Measurements from ENCODE around the gene LMNA. TPM values are rescaled to one million over a fixed set of nuclear protein-coding genes. Genes with fewer than 3 reads are reported as not detected.
"Not testable (repeated sequence)": the region's sequence is repeated elsewhere in the genome, so short reads cannot be mapped to it uniquely, and the experiment has no call there.

LMNA gene
- total RNA-seq, 1 experiment from 2014 or later = 112 TPM

- Histone ChIP-seq H3K4me1 (peaks cover 26% of the 10 kb centered on the region), H3K36me3 (ENCODE audit: control insufficient read depth, insufficient read depth, low read length) (no peaks in the 10 kb centered on the region), H3K4me3 (ENCODE audit: low read depth, low read length) (no peak overlapping the region), H3K27me3 (replicated peaks; ENCODE audit: control insufficient read depth, insufficient read depth, low read length) (no peaks in the 10 kb centered on the region), H3K9me3 (no peaks in the 10 kb centered on the region)
- Mint-ChIP-seq H3K36me3 (ENCODE audit: insufficient read depth, unreplicated experiment) (peaks cover 12% of the 10 kb centered on the region), H3K4me1 (ENCODE audit: low read depth, unreplicated experiment) (peaks cover 21% of the 10 kb centered on the region), H3K27me3 (ENCODE audit: insufficient read depth, unreplicated experiment) (no peaks in the 10 kb centered on the region), H3K27ac (ENCODE audit: unreplicated experiment) (no peak overlapping the region), H3K9me3 (ENCODE audit: unreplicated experiment) (no peaks in the 10 kb centered on the region), H3K4me3 (ENCODE audit: unreplicated experiment) (peak overlapping the region; percentile 95)
- BruUV-seq (replicated peaks) = no TSS peak
- DNase-seq = no peak
- intact Hi-C loops (cut with micrococcal nuclease; ENCODE audit: unreplicated experiment) = no loop called here
- ChIA-PET POLR2A (interaction anchor here (0.6 to 0.8 kb wide), 2 partner anchors 14 to 224 kb away, joined by 3 read pairs; no protein-coding TSS in a partner anchor), CTCF (interaction anchor here (1.6 to 2.8 kb wide), 2 partner anchors 10 to 112 kb away, joined by 6 to 15 read pairs; no protein-coding TSS in a partner anchor)
- TF ChIP-seq, protein P1, sequence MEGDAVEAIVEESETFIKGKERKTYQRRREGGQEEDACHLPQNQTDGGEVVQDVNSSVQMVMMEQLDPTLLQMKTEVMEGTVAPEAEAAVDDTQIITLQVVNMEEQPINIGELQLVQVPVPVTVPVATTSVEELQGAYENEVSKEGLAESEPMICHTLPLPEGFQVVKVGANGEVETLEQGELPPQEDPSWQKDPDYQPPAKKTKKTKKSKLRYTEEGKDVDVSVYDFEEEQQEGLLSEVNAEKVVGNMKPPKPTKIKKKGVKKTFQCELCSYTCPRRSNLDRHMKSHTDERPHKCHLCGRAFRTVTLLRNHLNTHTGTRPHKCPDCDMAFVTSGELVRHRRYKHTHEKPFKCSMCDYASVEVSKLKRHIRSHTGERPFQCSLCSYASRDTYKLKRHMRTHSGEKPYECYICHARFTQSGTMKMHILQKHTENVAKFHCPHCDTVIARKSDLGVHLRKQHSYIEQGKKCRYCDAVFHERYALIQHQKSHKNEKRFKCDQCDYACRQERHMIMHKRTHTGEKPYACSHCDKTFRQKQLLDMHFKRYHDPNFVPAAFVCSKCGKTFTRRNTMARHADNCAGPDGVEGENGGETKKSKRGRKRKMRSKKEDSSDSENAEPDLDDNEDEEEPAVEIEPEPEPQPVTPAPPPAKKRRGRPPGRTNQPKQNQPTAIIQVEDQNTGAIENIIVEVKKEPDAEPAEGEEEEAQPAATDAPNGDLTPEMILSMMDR (IDR thresholded peaks at IDR 0.05; ENCODE audit: insufficient read depth in 1 of 2, low read depth in 1 of 2, low read length in 1 of 2, severe bottlenecking in 1 of 2, unreplicated experiment in 1 of 2) = no peak
These were observed 1.1 kb upstream of the LMNA start for GRCh38 chr1:156113282-156113950.

DNA sequence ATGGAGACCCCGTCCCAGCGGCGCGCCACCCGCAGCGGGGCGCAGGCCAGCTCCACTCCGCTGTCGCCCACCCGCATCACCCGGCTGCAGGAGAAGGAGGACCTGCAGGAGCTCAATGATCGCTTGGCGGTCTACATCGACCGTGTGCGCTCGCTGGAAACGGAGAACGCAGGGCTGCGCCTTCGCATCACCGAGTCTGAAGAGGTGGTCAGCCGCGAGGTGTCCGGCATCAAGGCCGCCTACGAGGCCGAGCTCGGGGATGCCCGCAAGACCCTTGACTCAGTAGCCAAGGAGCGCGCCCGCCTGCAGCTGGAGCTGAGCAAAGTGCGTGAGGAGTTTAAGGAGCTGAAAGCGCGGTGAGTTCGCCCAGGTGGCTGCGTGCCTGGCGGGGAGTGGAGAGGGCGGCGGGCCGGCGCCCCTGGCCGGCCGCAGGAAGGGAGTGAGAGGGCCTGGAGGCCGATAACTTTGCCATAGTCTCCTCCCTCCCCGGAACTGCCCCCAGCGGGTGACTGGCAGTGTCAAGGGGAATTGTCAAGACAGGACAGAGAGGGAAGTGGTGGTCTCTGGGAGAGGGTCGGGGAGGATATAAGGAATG is 505 bp downstream of the LMNA start:
- peak overlapping the region; percentile 98 for H3K4me3 ChIP-seq (ENCODE audit: low read depth, low read length)
- H3K9me3 ChIP-seq = no peaks in the 10 kb centered on the region
- ChIA-PET POLR2A (interaction anchor here (1.7 to 2.0 kb wide), 2 partner anchors 9 to 15 kb away, joined by 13 to 16 read pairs; no protein-coding TSS in a partner anchor), CTCF (interaction anchor here (0.7 to 5.9 kb wide), 10 partner anchors 8 to 331 kb away, joined by 3 to 43 read pairs (median 6); no protein-coding TSS in a partner anchor)
- Mint-ChIP-seq H3K9me3 (ENCODE audit: unreplicated experiment) (no peaks in the 10 kb centered on the region), H3K36me3 (ENCODE audit: insufficient read depth, unreplicated experiment) (peaks cover 12% of the 10 kb centered on the region), H3K27ac (ENCODE audit: unreplicated experiment) (peak overlapping the region; percentile 63), H3K27me3 (ENCODE audit: insufficient read depth, unreplicated experiment) (no peaks in the 10 kb centered on the region), H3K4me3 (ENCODE audit: unreplicated experiment) (peak overlapping the region; percentile 95), H3K4me1 (ENCODE audit: low read depth, unreplicated experiment) (peaks cover 26% of the 10 kb centered on the region)
- H3K4me1 ChIP-seq = peaks cover 42% of the 10 kb centered on the region
- H3K36me3 ChIP-seq (ENCODE audit: control insufficient read depth, insufficient read depth, low read length) = 0 out of 2 replicates have a peak, but pooled peaks cover 2% of the 10 kb centered on the region
- BruUV-seq (replicated peaks) = no TSS peak
- no peaks in the 10 kb centered on the region for H3K27me3 ChIP-seq (replicated peaks; ENCODE audit: control insufficient read depth, insufficient read depth, low read length)
- no peak for DNase-seq
- intact Hi-C loops (cut with micrococcal nuclease; ENCODE audit: unreplicated experiment) = loop anchor here (1.0 kb wide), 2 partner anchors 8 to 9 kb away; no protein-coding TSS in a partner anchor
- TF ChIP-seq, protein P1 (IDR thresholded peaks at IDR 0.05; ENCODE audit: insufficient read depth in 1 of 2, low read depth in 1 of 2, low read length in 1 of 2, severe bottlenecking in 1 of 2, unreplicated experiment in 1 of 2) = no peak

GRCh38 chr1:156115514-156116374 is 1.2 kb downstream of the LMNA start:
- H3K4me1 Mint-ChIP-seq (ENCODE audit: low read depth, unreplicated experiment) = peaks cover 26% of the 10 kb centered on the region
- H3K9me3 Mint-ChIP-seq (ENCODE audit: unreplicated experiment) = no peaks in the 10 kb centered on the region
- ChIA-PET CTCF (interaction anchor here (1.0 to 5.9 kb wide), 7 partner anchors 9 to 110 kb away, joined by 3 to 43 read pairs (median 8); no protein-coding TSS in a partner anchor), POLR2A (interaction anchor here (1.7 to 2.0 kb wide), 2 partner anchors 10 to 14 kb away, joined by 13 to 16 read pairs; no protein-coding TSS in a partner anchor)
- no peak for DNase-seq
- H3K36me3 ChIP-seq (ENCODE audit: control insufficient read depth, insufficient read depth, low read length) = peaks cover 2% of the 10 kb centered on the region
- peaks cover 12% of the 10 kb centered on the region for H3K36me3 Mint-ChIP-seq (ENCODE audit: insufficient read depth, unreplicated experiment)
- peak overlapping the region; percentile 63 for H3K27ac Mint-ChIP-seq (ENCODE audit: unreplicated experiment)
- peak overlapping the region; percentile 95 for H3K4me3 Mint-ChIP-seq (ENCODE audit: unreplicated experiment)
- no peaks in the 10 kb centered on the region for H3K27me3 Mint-ChIP-seq (ENCODE audit: insufficient read depth, unreplicated experiment)
- H3K4me1 ChIP-seq = peaks cover 49% of the 10 kb centered on the region
- intact Hi-C loops (cut with micrococcal nuclease; ENCODE audit: unreplicated experiment) = no loop called here
- no peaks in the 10 kb centered on the region for H3K9me3 ChIP-seq
- TF ChIP-seq, protein P1 (IDR thresholded peaks at IDR 0.05; ENCODE audit: insufficient read depth in 1 of 2, low read depth in 1 of 2, low read length in 1 of 2, severe bottlenecking in 1 of 2, unreplicated experiment in 1 of 2) = no peak
- H3K27me3 ChIP-seq (replicated peaks; ENCODE audit: control insufficient read depth, insufficient read depth, low read length) = no peaks in the 10 kb centered on the region
- H3K4me3 ChIP-seq (ENCODE audit: low read depth, low read length) = peak overlapping the region; percentile 98
- TSS peak; percentile 34 for BruUV-seq (replicated peaks)

- DNase-seq, POLR2A ChIA-PET: not testable (repeated sequence)
- H3K4me1 Mint-ChIP-seq (ENCODE audit: low read depth, unreplicated experiment) = peaks cover 26% of the 10 kb centered on the region
These were observed 2.2 kb downstream of the LMNA start for GRCh38 chr1:156116731-156117130.

More at GRCh38 chr1:156116731-156117130, 2.2 kb downstream of the LMNA start:
- Mint-ChIP-seq H3K36me3 (ENCODE audit: insufficient read depth, unreplicated experiment) (peaks cover 12% of the 10 kb centered on the region), H3K4me3 (ENCODE audit: unreplicated experiment) (peak overlapping the region; percentile 95), H3K27ac (ENCODE audit: unreplicated experiment) (peak overlapping the region; percentile 63)
- H3K4me3 ChIP-seq (ENCODE audit: low read depth, low read length); BruUV-seq (replicated peaks); H3K9me3 Mint-ChIP-seq (ENCODE audit: unreplicated experiment); H3K36me3 ChIP-seq (ENCODE audit: control insufficient read depth, insufficient read depth, low read length); H3K27me3 Mint-ChIP-seq (ENCODE audit: insufficient read depth, unreplicated experiment); H3K27me3 ChIP-seq (replicated peaks; ENCODE audit: control insufficient read depth, insufficient read depth, low read length); H3K9me3 ChIP-seq; intact Hi-C loops (cut with micrococcal nuclease; ENCODE audit: unreplicated experiment): not testable (repeated sequence)
- CTCF ChIA-PET = interaction anchor here (5.9 kb wide), 1 partner anchor 13 kb away, joined by 43 read pairs; no protein-coding TSS in a partner anchor
- H3K4me1 ChIP-seq = peaks cover 50% of the 10 kb centered on the region
